Panc1 (cell line): Measurements from ENCODE around the gene TREM2. TPM values are rescaled to one million over a fixed set of nuclear protein-coding genes. Genes with fewer than 3 reads are reported as not detected.

ENCODE experiments used
- ATAC-seq: fragments of 200-7000 bp; cut with Tn5 transposase; 2 replicates; pipeline ENCODE4 v1.9.1; 2020; ENCODE audit warnings: mild to moderate bottlenecking, moderate library complexity
- BruUV-seq: library from RNA; stranded (reverse); fragments of 400-500 nt; replicated peaks from 2 replicates; lab custom pipeline; 2021; lab: Mats Ljungman, UMichigan
- CTCF ChIA-PET: fragments of 300-600 bp; sonication (Branson Sonifier 250); formaldehyde crosslinking; loops from one replicate; lab custom pipeline; 2022; ENCODE audit warnings: antibody characterized with exemption; lab: Charles Lee
- POLR2A ChIA-PET: fragments of 300-600 bp; sonication (Branson Sonifier 250); formaldehyde crosslinking; loops from one replicate; lab custom pipeline; 2022; ENCODE audit warnings: antibody characterized with exemption; lab: Charles Lee
- DNase-seq: peaks from one replicate; pipeline ENCODE4 v3.0.0-alpha.2; 2010; ENCODE audit warnings: low read depth, low spot score
- H3K27ac ChIP-seq: 2 replicates; pipeline ENCODE4 v1.5.1; 2011; ENCODE audit warnings: mild to moderate bottlenecking, low read length, inconsistent platforms
- H3K27me3 ChIP-seq: fragments of 200-500 bp; sonication (Bioruptor generic); 2 replicates; pipeline ENCODE4 v1.6.0; 2014; ENCODE audit warnings: low read length, inconsistent platforms; ENCODE audit not compliant: control insufficient read depth, insufficient read depth
- H3K36me3 ChIP-seq: fragments of 200-500 bp; sonication (Bioruptor generic); 2 replicates; pipeline ENCODE4 v1.5.1; 2014; ENCODE audit warnings: inconsistent platforms, mild to moderate bottlenecking, low read length, moderate library complexity; ENCODE audit not compliant: control insufficient read depth, insufficient read depth
- H3K4me1 ChIP-seq: 2 replicates; pipeline ENCODE4 v1.5.1; 2011; ENCODE audit warnings: inconsistent platforms, mild to moderate bottlenecking, low read length, moderate library complexity; ENCODE audit not compliant: control insufficient read depth, insufficient read depth
- H3K4me3 ChIP-seq, 2 experiments: 2 replicates each; pipeline ENCODE4 v1.5.1; 2011 to 2012; ENCODE audit warnings: low read depth in 2 of 2, low read length in 2 of 2, mild to moderate bottlenecking in 2 of 2, inconsistent platforms in 1 of 2, moderate library complexity in 1 of 2
- H3K9me3 ChIP-seq: fragments of 200-500 bp; sonication (Bioruptor generic); 2 replicates; pipeline ENCODE4 v1.5.1; 2014; ENCODE audit warnings: low read depth, mild to moderate bottlenecking, inconsistent platforms, low read length, moderate library complexity; ENCODE audit not compliant: control insufficient read depth, insufficient read depth
- POLR2AphosphoS5 ChIP-seq: IDR thresholded peaks from 2 replicates; pipeline ENCODE4 v1.6.1; 2012; ENCODE audit warnings: mild to moderate bottlenecking, low read depth, low read length, moderate library complexity
- SIN3A ChIP-seq: IDR thresholded peaks from 2 replicates; pipeline ENCODE4 v1.6.1; 2012; ENCODE audit warnings: low read depth, mild to moderate bottlenecking, low read length, moderate library complexity, borderline replicate concordance; ENCODE audit not compliant: insufficient read depth
- TCF7L2 ChIP-seq: IDR thresholded peaks from 2 replicates; pipeline ENCODE4 v1.6.1; 2011; ENCODE audit warnings: mild to moderate bottlenecking, low read depth, low read length, inconsistent platforms
- in situ Hi-C: cut with HindIII; loops from 2 replicates; pipeline ENCODE4 v1.10.0; 2016; ENCODE audit warnings: low sequenced_read_pairs, low pct_unique_long_range_greater_than_20kb
- intact Hi-C: fragments of 100-400 bp; cut with micrococcal nuclease; formaldehyde crosslinking; loops from one replicate; pipeline ENCODE4 v1.10.0; 2022; ENCODE audit not compliant: unreplicated experiment
- total RNA-seq: library from RNA; stranded (reverse); gene quantifications from one replicate; pipeline ENCODE4 v1.2.1, GENCODE V29; 2021; ENCODE audit not compliant: unreplicated experiment
- TF ChIP-seq, protein P1 (sequence below): fragments of 450-650 bp; IDR thresholded peaks from 2 replicates; pipeline ENCODE4 v1.5.1; 2017; ENCODE audit warnings: mild to moderate bottlenecking
- TF ChIP-seq, protein P2 (sequence below), 2 experiments: IDR thresholded peaks; 2 replicates each; pipeline ENCODE4 v1.6.1; 2011 to 2012; ENCODE audit warnings: low read depth in 2 of 2, control low read depth in 1 of 2, low read length in 1 of 2, mild to moderate bottlenecking in 1 of 2, moderate library complexity in 1 of 2; ENCODE audit not compliant: insufficient read depth in 1 of 2

TREM2 gene
- total RNA-seq, 1 experiment from 2014 or later, result not detected

DNA sequence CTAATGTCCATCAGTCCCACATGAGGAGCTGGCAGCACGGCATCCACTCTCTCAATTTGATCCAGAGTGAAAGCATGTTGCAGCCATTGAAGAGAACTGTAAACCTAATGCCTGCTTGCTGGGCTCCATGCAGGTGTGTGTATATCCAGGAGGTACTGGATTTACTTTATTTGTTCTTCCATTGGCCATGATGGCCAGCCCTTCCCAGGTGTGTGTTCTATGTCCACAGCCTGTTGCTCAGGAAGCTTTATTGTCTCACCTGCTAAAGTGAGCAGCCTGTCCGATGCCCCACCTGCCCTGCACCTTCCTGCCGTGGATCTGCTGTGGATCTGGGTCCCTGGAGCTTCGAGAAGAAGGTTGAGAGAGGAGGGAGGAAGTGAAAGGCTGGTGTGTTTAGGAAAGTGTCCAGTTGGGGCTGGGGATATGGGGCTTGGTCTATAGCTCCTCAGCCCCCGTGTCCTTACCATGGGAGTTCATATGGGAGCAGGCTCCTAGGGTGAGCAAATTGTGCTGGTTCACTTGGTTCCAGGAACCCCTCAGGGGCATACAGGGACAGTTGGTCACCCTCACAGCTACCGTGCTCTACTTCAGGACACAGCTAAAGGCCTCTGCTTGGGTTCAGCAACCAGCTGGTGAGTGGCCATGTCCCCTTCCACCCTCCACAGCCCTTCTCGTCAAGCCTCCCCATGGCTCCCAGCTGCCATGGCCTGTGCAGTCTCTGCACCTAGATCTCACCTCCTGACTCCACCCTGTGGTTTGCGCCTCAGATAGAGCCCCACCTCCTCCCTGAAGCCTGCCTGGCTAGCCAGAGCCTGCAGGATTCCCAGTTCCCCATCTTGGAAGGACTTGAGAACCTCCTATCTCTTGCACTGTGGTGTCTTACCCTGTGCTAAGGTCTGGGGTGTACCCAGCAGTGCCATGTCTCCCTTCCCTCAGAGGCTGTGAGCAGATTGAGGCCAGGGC lies 25.3 kb upstream of the TREM2 start:
- Histone ChIP-seq H3K27me3 (no peaks in the 10 kb centered on the region; the same call in 1 of the 2 replicates), H3K9me3 (peaks cover 4% of the 10 kb centered on the region; the same call in 1 of the 2 replicates), H3K27ac (no peak overlapping the region), H3K4me3 (no peak overlapping the region), H3K4me1 (no peaks in the 10 kb centered on the region), H3K36me3 (no peaks in the 10 kb centered on the region; the same call in 1 of the 2 replicates)
- ATAC-seq (no peak), DNase-seq (no peak)
- ChIA-PET POLR2A (no interaction called here), CTCF (no interaction called here)
- no TSS peak for BruUV-seq
- intact Hi-C loops, result loop anchor here (10.0 kb wide), 1 partner anchor 93 kb away; no protein-coding TSS in a partner anchor
- TF ChIP-seq, protein P1, sequence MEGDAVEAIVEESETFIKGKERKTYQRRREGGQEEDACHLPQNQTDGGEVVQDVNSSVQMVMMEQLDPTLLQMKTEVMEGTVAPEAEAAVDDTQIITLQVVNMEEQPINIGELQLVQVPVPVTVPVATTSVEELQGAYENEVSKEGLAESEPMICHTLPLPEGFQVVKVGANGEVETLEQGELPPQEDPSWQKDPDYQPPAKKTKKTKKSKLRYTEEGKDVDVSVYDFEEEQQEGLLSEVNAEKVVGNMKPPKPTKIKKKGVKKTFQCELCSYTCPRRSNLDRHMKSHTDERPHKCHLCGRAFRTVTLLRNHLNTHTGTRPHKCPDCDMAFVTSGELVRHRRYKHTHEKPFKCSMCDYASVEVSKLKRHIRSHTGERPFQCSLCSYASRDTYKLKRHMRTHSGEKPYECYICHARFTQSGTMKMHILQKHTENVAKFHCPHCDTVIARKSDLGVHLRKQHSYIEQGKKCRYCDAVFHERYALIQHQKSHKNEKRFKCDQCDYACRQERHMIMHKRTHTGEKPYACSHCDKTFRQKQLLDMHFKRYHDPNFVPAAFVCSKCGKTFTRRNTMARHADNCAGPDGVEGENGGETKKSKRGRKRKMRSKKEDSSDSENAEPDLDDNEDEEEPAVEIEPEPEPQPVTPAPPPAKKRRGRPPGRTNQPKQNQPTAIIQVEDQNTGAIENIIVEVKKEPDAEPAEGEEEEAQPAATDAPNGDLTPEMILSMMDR, result no peak
- TF ChIP-seq TCF7L2, result no peak
- no peak for TF ChIP-seq SIN3A
- TF ChIP-seq, protein P2, sequence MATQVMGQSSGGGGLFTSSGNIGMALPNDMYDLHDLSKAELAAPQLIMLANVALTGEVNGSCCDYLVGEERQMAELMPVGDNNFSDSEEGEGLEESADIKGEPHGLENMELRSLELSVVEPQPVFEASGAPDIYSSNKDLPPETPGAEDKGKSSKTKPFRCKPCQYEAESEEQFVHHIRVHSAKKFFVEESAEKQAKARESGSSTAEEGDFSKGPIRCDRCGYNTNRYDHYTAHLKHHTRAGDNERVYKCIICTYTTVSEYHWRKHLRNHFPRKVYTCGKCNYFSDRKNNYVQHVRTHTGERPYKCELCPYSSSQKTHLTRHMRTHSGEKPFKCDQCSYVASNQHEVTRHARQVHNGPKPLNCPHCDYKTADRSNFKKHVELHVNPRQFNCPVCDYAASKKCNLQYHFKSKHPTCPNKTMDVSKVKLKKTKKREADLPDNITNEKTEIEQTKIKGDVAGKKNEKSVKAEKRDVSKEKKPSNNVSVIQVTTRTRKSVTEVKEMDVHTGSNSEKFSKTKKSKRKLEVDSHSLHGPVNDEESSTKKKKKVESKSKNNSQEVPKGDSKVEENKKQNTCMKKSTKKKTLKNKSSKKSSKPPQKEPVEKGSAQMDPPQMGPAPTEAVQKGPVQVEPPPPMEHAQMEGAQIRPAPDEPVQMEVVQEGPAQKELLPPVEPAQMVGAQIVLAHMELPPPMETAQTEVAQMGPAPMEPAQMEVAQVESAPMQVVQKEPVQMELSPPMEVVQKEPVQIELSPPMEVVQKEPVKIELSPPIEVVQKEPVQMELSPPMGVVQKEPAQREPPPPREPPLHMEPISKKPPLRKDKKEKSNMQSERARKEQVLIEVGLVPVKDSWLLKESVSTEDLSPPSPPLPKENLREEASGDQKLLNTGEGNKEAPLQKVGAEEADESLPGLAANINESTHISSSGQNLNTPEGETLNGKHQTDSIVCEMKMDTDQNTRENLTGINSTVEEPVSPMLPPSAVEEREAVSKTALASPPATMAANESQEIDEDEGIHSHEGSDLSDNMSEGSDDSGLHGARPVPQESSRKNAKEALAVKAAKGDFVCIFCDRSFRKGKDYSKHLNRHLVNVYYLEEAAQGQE (IDR thresholded peaks at IDR 0.05; ENCODE audit: insufficient read depth in 1 of 2, low read depth in 2 of 2, low read length in 1 of 2), result no peak
- no peak for TF ChIP-seq POLR2AphosphoS5
- in situ Hi-C loops, result no loop called here

DNA sequence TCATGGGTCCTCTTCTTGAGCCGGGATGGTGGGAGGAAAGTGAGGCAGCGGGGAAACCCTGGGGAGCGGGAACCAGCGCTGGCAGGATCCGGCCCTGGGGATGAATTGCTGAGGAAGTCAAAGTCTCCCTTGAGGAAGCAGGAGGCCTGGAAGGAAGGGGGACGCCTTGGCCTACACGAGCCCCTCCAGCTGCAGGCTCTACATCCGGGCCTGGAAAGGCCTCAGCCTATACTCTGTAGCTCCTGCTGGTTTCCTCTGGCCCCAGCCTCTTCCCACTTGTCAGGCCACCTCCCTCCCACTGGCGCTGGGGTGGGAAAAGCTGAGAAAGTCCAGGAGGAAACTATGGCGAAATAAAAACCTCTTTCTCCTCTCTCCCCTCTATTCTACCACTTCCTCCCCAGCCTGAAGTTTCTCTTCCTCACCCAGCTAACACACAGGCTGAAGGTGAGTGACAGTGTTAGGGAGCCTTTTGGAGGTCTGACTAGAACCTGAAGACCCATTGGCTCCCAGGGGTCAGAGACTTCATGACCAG lies 23.2 kb upstream of the TREM2 start:
- ChIA-PET POLR2A (no interaction called here), CTCF (no interaction called here)
- no peak overlapping the region for H3K27ac ChIP-seq
- no peak for ATAC-seq
- H3K27me3 ChIP-seq, result peaks cover 2% of the 10 kb centered on the region; the same call in 1 of the 2 replicates
- intact Hi-C loops (loop anchor here (10.0 kb wide), 1 partner anchor 91 kb away; no protein-coding TSS in a partner anchor), in situ Hi-C loops (no loop called here)
- no peaks in the 10 kb centered on the region for H3K4me1 ChIP-seq
- no peaks in the 10 kb centered on the region; the same call in 1 of the 2 replicates for H3K36me3 ChIP-seq
- no peak overlapping the region for H3K4me3 ChIP-seq
- DNase-seq, result no peak
- H3K9me3 ChIP-seq, result peaks cover 4% of the 10 kb centered on the region; the same call in 1 of the 2 replicates
- TF ChIP-seq, protein P1, result no peak
- BruUV-seq, result no TSS peak
